HCT116 (cell line): ENCODE measurements around the gene DRD3. TPM values are rescaled to one million over a fixed set of nuclear protein-coding genes. Genes with fewer than 3 reads are reported as not detected.

ENCODE experiments used
- ATAC-seq: fragments of 200-7000 bp; cut with Tn5 transposase; 2 replicates; pipeline ENCODE4 v1.9.1; 2020; ENCODE audit warnings: mild to moderate bottlenecking, moderate library complexity
- BruUV-seq: library from RNA; stranded (reverse); fragments of 400-500 nt; replicated peaks from 2 replicates; lab custom pipeline; 2021; lab: Mats Ljungman, UMichigan
- CTCF ChIA-PET: fragments of 300-600 bp; sonication (Branson Sonifier 250); formaldehyde crosslinking; loops from one replicate; lab custom pipeline; 2021; ENCODE audit warnings: antibody characterized with exemption; lab: Charles Lee
- POLR2A ChIA-PET: fragments of 300-600, 350-600 bp; sonication (Branson Sonifier 250); formaldehyde crosslinking; loops from one replicate; lab custom pipeline; 2021; ENCODE audit warnings: antibody characterized with exemption; lab: Charles Lee
- RAD21 ChIA-PET, 2 experiments: fragments of 300-600 bp; sonication (Branson Sonifier 250); formaldehyde crosslinking; loops; one replicate each; lab custom pipeline; 2023; ENCODE audit warnings: low total read pairs in 2 of 2; ENCODE audit not compliant: uncharacterized antibody in 2 of 2, unreplicated experiment in 2 of 2, low non-redundant PET in 1 of 2; lab: Charles Lee
- DNase-seq: peaks from one replicate; pipeline ENCODE4 v3.0.0-alpha.2; 2010; ENCODE audit warnings: low read depth, low spot score
- H2AFZ ChIP-seq: fragments of 200-600 bp; shearing (Covaris generic), sonication (generic); 2 replicates; pipeline ENCODE4 v1.6.1; 2017; ENCODE audit warnings: low read depth, mixed run types, mixed read lengths, antibody characterized with exemption, low read length; ENCODE audit not compliant: poor library complexity, severe bottlenecking
- H3K27ac ChIP-seq: 2 replicates; pipeline ENCODE4 v1.5.1; 2012; ENCODE audit warnings: low read depth, low read length
- H3K27me3 ChIP-seq: fragments of 200-600 bp; sonication (generic); 2 replicates; pipeline ENCODE4 v1.6.1; 2016; ENCODE audit warnings: mixed run types, low read length, mixed read lengths; ENCODE audit not compliant: insufficient read depth
- H3K36me3 ChIP-seq, 2 experiments: fragments of 200-500 bp in 1 of 2; fragments of 200-600 bp in 1 of 2; sonication (Bioruptor generic) in 1 of 2; sonication (generic) in 1 of 2; 2 replicates each; pipeline versions ENCODE4 v1.5.1 to v1.6.1; 2014 to 2016; ENCODE audit warnings: low read length in 2 of 2, inconsistent platforms in 1 of 2, mixed read lengths in 1 of 2, mixed run types in 1 of 2; ENCODE audit not compliant: insufficient read depth in 2 of 2, control insufficient read depth in 1 of 2
- H3K4me1 ChIP-seq, 2 experiments: fragments of 200-600 bp in 1 of 2; sonication (generic) in 1 of 2; 2 replicates each; pipeline versions ENCODE4 v1.5.1 to v1.6.1; 2012 to 2017; ENCODE audit warnings: low read length in 2 of 2, inconsistent platforms in 1 of 2, mild to moderate bottlenecking in 1 of 2, mixed read lengths in 1 of 2, mixed run types in 1 of 2, moderate library complexity in 1 of 2; ENCODE audit not compliant: insufficient read depth in 2 of 2, control insufficient read depth in 1 of 2
- H3K4me2 ChIP-seq: fragments of 200-600 bp; sonication (generic); 2 replicates; pipeline ENCODE4 v1.6.1; 2017; ENCODE audit warnings: mixed run types, low read length, mixed read lengths
- H3K4me3 ChIP-seq, 2 experiments: fragments of 200-600 bp in 1 of 2; sonication (generic) in 1 of 2; replicated peaks in 1 of 2; 2 replicates each; pipeline ENCODE4 v1.5.1; 2011 to 2016; ENCODE audit warnings: low read length in 2 of 2, control low read depth in 1 of 2, low read depth in 1 of 2, mild to moderate bottlenecking in 1 of 2, mixed read lengths in 1 of 2, mixed run types in 1 of 2
- H3K79me2 ChIP-seq: fragments of 200-600 bp; sonication (generic); 2 replicates; pipeline ENCODE4 v1.6.1; 2017; ENCODE audit warnings: mild to moderate bottlenecking, mixed run types, low read length, moderate library complexity, mixed read lengths; ENCODE audit not compliant: insufficient read depth
- H3K9ac ChIP-seq: fragments of 200-600 bp; sonication (generic); 2 replicates; pipeline ENCODE4 v1.6.1; 2016; ENCODE audit warnings: low read length, mixed read lengths
- H3K9me2 ChIP-seq: fragments of 200-600 bp; sonication (generic), shearing (Covaris generic); 2 replicates; pipeline ENCODE4 v1.6.1; 2017; ENCODE audit warnings: mixed run types, mild to moderate bottlenecking, moderate library complexity; ENCODE audit not compliant: insufficient read depth
- H3K9me3 ChIP-seq, 2 experiments: fragments of 200-500 bp in 1 of 2; fragments of 200-600 bp in 1 of 2; sonication (Bioruptor generic) in 1 of 2; sonication (generic) in 1 of 2; 2 replicates each; pipeline ENCODE4 v1.6.1; 2014 to 2017; ENCODE audit warnings: low read length in 2 of 2, mixed read lengths in 2 of 2, inconsistent platforms in 1 of 2, low read depth in 1 of 2, mild to moderate bottlenecking in 1 of 2, mixed run types in 1 of 2, moderate library complexity in 1 of 2; ENCODE audit not compliant: control insufficient read depth in 1 of 2, insufficient read depth in 1 of 2
- H4K20me1 ChIP-seq: fragments of 200-600 bp; sonication (generic), shearing (Covaris generic); 2 replicates; pipeline ENCODE4 v1.6.1; 2017; ENCODE audit warnings: mixed run types, mild to moderate bottlenecking, moderate library complexity; ENCODE audit not compliant: insufficient read depth
- CTCF ChIP-seq, 3 experiments: fragments of 200-600 bp in 1 of 3; sonication (generic) in 1 of 3; IDR thresholded peaks in 2 of 3; conservative IDR thresholded peaks in 1 of 3; 2 replicates each; pipeline ENCODE4 v1.5.1; 2012 to 2017; ENCODE audit warnings: low read depth in 2 of 3, low read length in 2 of 3, antibody characterized with exemption in 1 of 3, borderline replicate concordance in 1 of 3, control low read depth in 1 of 3, mild to moderate bottlenecking in 1 of 3, mixed read lengths in 1 of 3, mixed run types in 1 of 3, moderate library complexity in 1 of 3; ENCODE audit not compliant: insufficient read depth in 1 of 3
- EGR1 ChIP-seq: IDR thresholded peaks from 2 replicates; pipeline ENCODE4 v1.6.1; 2012; ENCODE audit warnings: low read depth
- ELF1 ChIP-seq: IDR thresholded peaks from 2 replicates; pipeline ENCODE4 v1.6.1; 2012; ENCODE audit warnings: low read depth, borderline replicate concordance
- JUND ChIP-seq: IDR thresholded peaks from 2 replicates; pipeline ENCODE4 v1.6.1; 2012
- RAD21 ChIP-seq: IDR thresholded peaks from 2 replicates; pipeline ENCODE4 v1.6.1; 2012; ENCODE audit warnings: low read depth, mild to moderate bottlenecking
- SP1 ChIP-seq: IDR thresholded peaks from 2 replicates; pipeline ENCODE4 v1.6.1; 2012; ENCODE audit warnings: low read depth
- SRF ChIP-seq: IDR thresholded peaks from 2 replicates; pipeline ENCODE4 v1.6.1; 2012; ENCODE audit warnings: low read depth
- YY1 ChIP-seq: IDR thresholded peaks from 2 replicates; pipeline ENCODE4 v1.6.1; 2011; ENCODE audit warnings: low read length, low read depth, moderate library complexity, mild to moderate bottlenecking; ENCODE audit not compliant: insufficient replicate concordance; ENCODE audit errors: extremely low read depth
- ZFX ChIP-seq: fragments of 450-650 bp; IDR thresholded peaks from 2 replicates; pipeline ENCODE4 v1.6.1; 2017
- intact Hi-C: fragments of 100-400 bp; cut with micrococcal nuclease; formaldehyde crosslinking; loops from 2 replicates; pipeline ENCODE4 v1.10.0; 2022
- total RNA-seq: library from RNA; stranded (reverse); gene quantifications from one replicate; pipeline ENCODE4 v1.2.1, GENCODE V29; 2021; ENCODE audit not compliant: unreplicated experiment
- TF ChIP-seq, protein P1 (sequence below): IDR thresholded peaks from 2 replicates; pipeline ENCODE4 v1.6.1; 2012; ENCODE audit warnings: low read depth

DRD3 gene
- total RNA-seq, 1 experiment from 2014 or later = not detected

GRCh38 chr3:114092151-114093015, 86.5 kb downstream of the DRD3 start:
- Histone ChIP-seq H3K9me3 (no peaks in the 10 kb centered on the region), H4K20me1 (no peaks in the 10 kb centered on the region), H2AFZ (no peak overlapping the region), H3K79me2 (no peaks in the 10 kb centered on the region), H3K27me3 (no peaks in the 10 kb centered on the region), H3K4me2 (no peak overlapping the region), H3K4me1 (no peaks in the 10 kb centered on the region; a peak in 1 of 4 replicates), H3K4me3 (no peak overlapping the region), H3K36me3 (peaks cover under 1 to 2% of the 10 kb centered on the region in 2 experiments; a peak in 2 of 4 replicates), H3K27ac (no peak overlapping the region), H3K9me2 (no peaks in the 10 kb centered on the region), H3K9ac (no peak overlapping the region)
- intact Hi-C loops = no loop called here
- ChIA-PET POLR2A (no interaction called here), RAD21 (interaction anchor here in 1 of 2 experiments (0.5 kb wide), 1 partner anchor 179 kb away, joined by 3 read pairs; no protein-coding TSS in a partner anchor), CTCF (no interaction called here)
- TF ChIP-seq JUND = no peak
- no peak for TF ChIP-seq SP1
- no peak for TF ChIP-seq ELF1
- TF ChIP-seq CTCF (IDR thresholded peaks at IDR 0.05 in 2 of 3, conservative IDR thresholded peaks at IDR 0.05 in 1 of 3; ENCODE audit: borderline replicate concordance in 1 of 3, insufficient read depth in 1 of 3, low read depth in 2 of 3, low read length in 2 of 3) = no peak
- TF ChIP-seq RAD21 = no peak
- TF ChIP-seq ZFX = no peak
- DNase-seq (no peak), ATAC-seq (no peak)
- BruUV-seq = no TSS peak

DNA sequence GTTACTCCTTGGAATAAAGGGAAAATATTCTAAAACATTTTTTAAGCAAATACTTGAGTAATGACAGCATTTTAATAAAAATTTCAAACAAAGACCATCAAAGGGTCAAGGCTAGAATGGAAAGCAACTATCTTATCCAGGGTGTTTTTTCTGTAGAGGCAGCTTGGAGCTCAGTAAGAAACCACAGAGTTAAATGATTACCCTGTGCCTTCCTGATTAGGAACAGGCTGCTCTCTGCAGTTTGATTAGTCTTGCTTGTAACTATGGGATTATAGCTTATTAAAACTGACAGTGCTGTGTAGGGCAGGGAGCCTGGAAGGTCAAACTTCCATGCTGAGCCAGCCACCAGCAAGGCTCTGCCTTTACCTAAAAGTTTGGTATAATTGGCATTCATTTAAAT, 89.2 kb downstream of the DRD3 start:
- H3K27ac ChIP-seq = no peak overlapping the region
- H3K36me3 ChIP-seq = peaks cover 16 to 24% of the 10 kb centered on the region in 2 experiments; a peak in 3 of 4 replicates
- ATAC-seq (no peak), DNase-seq (no peak)
- intact Hi-C loops = no loop called here
- H3K4me3 ChIP-seq = no peak overlapping the region
- BruUV-seq = no TSS peak
- no peaks in the 10 kb centered on the region for H4K20me1 ChIP-seq
- H3K79me2 ChIP-seq = no peaks in the 10 kb centered on the region
- ChIA-PET RAD21 (no interaction called here), CTCF (no interaction called here), POLR2A (no interaction called here)
- H3K4me1 ChIP-seq = no peaks in the 10 kb centered on the region; a peak in 1 of 4 replicates
- no peak overlapping the region for H3K9ac ChIP-seq
- H3K9me3 ChIP-seq = no peaks in the 10 kb centered on the region
- TF ChIP-seq EGR1 = no peak
- no peak for TF ChIP-seq YY1
- TF ChIP-seq, protein P1, sequence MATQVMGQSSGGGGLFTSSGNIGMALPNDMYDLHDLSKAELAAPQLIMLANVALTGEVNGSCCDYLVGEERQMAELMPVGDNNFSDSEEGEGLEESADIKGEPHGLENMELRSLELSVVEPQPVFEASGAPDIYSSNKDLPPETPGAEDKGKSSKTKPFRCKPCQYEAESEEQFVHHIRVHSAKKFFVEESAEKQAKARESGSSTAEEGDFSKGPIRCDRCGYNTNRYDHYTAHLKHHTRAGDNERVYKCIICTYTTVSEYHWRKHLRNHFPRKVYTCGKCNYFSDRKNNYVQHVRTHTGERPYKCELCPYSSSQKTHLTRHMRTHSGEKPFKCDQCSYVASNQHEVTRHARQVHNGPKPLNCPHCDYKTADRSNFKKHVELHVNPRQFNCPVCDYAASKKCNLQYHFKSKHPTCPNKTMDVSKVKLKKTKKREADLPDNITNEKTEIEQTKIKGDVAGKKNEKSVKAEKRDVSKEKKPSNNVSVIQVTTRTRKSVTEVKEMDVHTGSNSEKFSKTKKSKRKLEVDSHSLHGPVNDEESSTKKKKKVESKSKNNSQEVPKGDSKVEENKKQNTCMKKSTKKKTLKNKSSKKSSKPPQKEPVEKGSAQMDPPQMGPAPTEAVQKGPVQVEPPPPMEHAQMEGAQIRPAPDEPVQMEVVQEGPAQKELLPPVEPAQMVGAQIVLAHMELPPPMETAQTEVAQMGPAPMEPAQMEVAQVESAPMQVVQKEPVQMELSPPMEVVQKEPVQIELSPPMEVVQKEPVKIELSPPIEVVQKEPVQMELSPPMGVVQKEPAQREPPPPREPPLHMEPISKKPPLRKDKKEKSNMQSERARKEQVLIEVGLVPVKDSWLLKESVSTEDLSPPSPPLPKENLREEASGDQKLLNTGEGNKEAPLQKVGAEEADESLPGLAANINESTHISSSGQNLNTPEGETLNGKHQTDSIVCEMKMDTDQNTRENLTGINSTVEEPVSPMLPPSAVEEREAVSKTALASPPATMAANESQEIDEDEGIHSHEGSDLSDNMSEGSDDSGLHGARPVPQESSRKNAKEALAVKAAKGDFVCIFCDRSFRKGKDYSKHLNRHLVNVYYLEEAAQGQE = no peak
- TF ChIP-seq CTCF (IDR thresholded peaks at IDR 0.05 in 2 of 3, conservative IDR thresholded peaks at IDR 0.05 in 1 of 3; ENCODE audit: borderline replicate concordance in 1 of 3, insufficient read depth in 1 of 3, low read depth in 2 of 3, low read length in 2 of 3) = no peak
- TF ChIP-seq ZFX = no peak
- TF ChIP-seq SRF = no peak
- H3K4me2 ChIP-seq = no peak overlapping the region
- H3K27me3 ChIP-seq = no peaks in the 10 kb centered on the region
- no peaks in the 10 kb centered on the region for H3K9me2 ChIP-seq
- H2AFZ ChIP-seq = no peak overlapping the region
